Fibroblast of lung (primary cell): ENCODE measurements around the gene GNAL.

ENCODE experiments used
- EZH2 ChIP-seq: IDR thresholded peaks from 2 replicates; pipeline ENCODE4 v1.5.1; 2012; ENCODE audit warnings: low read length, control low read depth, mild to moderate bottlenecking; ENCODE audit errors: missing control alignments
- TF ChIP-seq, protein P1 (sequence below), 2 donors: IDR thresholded peaks in 1 of 2; conservative IDR thresholded peaks in 1 of 2; 1 replicate in 1 of 2; 2 replicates in 1 of 2; pipeline ENCODE4 v1.5.1; 2011 to 2012; ENCODE audit warnings: low read length in 2 of 2, control low read depth in 1 of 2, inconsistent platforms in 1 of 2, low read depth in 1 of 2, mild to moderate bottlenecking in 1 of 2

DNA sequence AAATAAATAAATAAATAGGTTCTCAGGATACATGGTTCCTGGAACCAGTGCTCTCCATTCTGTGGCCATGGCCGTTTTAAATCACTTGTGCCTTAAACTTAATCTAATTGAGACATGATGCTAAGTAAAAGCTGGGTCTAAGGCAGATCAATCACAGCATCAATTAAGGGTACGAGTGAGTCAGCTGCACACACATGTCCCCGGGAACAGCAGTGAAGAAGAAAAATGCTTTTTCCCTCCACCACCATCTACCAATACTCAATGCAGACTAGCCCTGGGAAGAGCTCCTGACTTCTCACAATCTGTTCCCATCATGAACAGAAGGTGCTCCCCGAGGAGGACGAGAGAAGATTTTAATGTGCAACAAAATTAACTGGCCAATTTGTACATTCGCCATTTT, 155.4 kb downstream of the GNAL start:
- TF ChIP-seq, protein P1, sequence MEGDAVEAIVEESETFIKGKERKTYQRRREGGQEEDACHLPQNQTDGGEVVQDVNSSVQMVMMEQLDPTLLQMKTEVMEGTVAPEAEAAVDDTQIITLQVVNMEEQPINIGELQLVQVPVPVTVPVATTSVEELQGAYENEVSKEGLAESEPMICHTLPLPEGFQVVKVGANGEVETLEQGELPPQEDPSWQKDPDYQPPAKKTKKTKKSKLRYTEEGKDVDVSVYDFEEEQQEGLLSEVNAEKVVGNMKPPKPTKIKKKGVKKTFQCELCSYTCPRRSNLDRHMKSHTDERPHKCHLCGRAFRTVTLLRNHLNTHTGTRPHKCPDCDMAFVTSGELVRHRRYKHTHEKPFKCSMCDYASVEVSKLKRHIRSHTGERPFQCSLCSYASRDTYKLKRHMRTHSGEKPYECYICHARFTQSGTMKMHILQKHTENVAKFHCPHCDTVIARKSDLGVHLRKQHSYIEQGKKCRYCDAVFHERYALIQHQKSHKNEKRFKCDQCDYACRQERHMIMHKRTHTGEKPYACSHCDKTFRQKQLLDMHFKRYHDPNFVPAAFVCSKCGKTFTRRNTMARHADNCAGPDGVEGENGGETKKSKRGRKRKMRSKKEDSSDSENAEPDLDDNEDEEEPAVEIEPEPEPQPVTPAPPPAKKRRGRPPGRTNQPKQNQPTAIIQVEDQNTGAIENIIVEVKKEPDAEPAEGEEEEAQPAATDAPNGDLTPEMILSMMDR (conservative IDR thresholded peaks at IDR 0.05 in 1 of 2, IDR thresholded peaks at IDR 0.05 in 1 of 2; ENCODE audit: low read depth in 1 of 2, low read length in 2 of 2): no peak
- TF ChIP-seq EZH2: no peak
